HG03196 (cell line): ENCODE results near the gene GNG3.

Experiments
- ATAC-seq: cut with Tn5 transposase; IDR thresholded peaks from one replicate; pipeline ENCODE4 v1.9.1; 2021; ENCODE audit not compliant: unreplicated experiment

Gene GNG3

DNA sequence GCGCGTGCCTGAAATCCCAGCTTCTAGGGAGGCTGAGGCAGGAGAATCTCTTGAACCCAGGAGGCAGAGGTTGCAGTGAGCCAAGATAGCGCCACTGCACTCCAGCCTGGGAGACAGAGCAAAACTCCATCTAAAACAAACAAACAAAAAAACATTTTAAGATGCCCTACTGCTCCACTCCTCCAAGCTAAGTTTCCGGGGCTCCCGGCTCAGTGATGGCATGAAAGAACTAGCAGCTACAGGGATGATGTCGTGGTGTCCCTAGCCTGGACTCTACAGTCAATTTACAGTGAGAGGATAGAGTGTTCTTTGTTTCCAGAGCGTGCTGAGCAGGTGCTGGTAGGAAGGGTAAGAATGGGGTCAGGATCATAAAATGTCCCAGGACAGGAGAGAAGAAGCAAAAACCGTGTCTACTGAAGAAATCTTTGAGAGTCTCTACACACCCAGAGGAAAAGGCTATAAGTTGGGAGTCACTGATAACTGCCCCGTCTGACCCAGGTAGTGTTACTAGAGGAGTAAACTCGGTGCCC lies 47.7 kb downstream of the GNG3 start:
- ATAC-seq, result no peak

DNA sequence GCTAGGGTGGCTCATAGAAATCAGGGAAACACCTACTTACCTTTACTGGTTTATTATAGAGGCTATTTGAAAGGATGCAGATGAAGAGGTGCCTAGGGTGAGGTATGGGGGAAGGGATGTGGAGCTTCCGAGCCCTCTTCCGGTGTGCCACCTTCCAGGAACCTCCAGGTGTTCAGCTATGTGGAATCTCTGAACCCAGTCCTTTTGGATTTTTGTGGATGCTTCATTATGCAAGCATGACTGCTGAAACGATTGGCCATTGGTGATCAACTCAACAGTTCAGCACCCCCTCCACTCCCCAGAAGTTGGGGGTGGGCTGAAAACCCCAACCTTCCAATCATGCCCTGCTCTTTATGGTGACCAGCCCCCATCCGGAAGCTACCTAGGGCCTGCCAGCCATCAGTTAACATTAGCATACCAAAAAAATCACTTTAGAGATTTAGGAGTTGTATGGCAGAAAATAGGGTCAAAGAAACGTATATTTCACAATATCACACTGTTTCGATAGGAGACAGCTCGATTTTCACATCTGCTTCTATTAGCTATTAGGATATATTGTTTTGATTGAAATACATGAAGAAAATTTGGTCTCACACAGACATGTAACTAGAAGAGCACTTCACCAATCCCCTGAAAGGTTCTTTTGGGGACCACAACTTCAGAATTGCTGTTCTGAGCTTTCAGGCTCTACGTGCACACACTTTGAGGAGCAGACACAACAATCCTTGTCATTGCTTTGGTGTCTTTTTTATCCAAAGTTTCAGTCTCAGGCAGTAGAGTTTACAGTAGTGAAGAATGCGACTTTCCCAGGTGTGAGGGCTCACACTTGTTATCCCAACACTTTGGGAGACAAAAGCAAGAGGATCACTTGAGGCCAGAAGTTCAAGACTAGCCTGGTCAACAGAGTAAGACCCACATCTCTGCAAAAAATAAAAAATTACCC lies 50.6 kb downstream of the GNG3 start:
- ATAC-seq, result no peak
